Endothelial cell of umbilical vein (primary cell): ENCODE results near the gene TBK1. TPM values are rescaled to one million over a fixed set of nuclear protein-coding genes. Genes with fewer than 3 reads are reported as not detected.

Source experiments
- BruUV-seq: library from RNA; stranded (reverse); fragments of 400-500 nt; replicated peaks from 2 replicates; lab custom pipeline; 2021; lab: Mats Ljungman, UMichigan
- CTCF ChIA-PET: fragments of 300-600, 350-600 bp; sonication (Branson Sonifier 250); formaldehyde crosslinking; loops from one replicate; lab custom pipeline; 2021; ENCODE audit warnings: antibody characterized with exemption, inconsistent platforms; lab: Charles Lee
- POLR2A ChIA-PET: fragments of 300-600, 350-600 bp; sonication (Branson Sonifier 250); formaldehyde crosslinking; loops from one replicate; lab custom pipeline; 2021; ENCODE audit warnings: antibody characterized with exemption, inconsistent platforms; lab: Charles Lee
- DNase-seq: peaks from one replicate; pipeline ENCODE4 v3.0.0-alpha.2; 2011; ENCODE audit warnings: low read depth, low spot score
- FAIRE-seq: peaks from 2 replicates; lab custom pipeline; 2011; peaks lifted over from hg19 to GRCh38; lab: Jason Lieb, UNC
- H2AFZ ChIP-seq: 2 replicates; pipeline ENCODE4 v1.6.0; 2012; ENCODE audit warnings: low read depth, low read length, control low read depth, inconsistent platforms
- H3K27ac ChIP-seq: 2 replicates; pipeline ENCODE4 v1.5.1; 2011; ENCODE audit warnings: low read depth, mild to moderate bottlenecking, control low read depth, low read length, moderate library complexity; ENCODE audit not compliant: insufficient read depth
- H3K27me3 ChIP-seq, 2 experiments: 2 replicates each; pipeline versions ENCODE4 v1.6.0 to v1.6.1; 2011; ENCODE audit warnings: low read length in 2 of 2, mixed read lengths in 1 of 2; ENCODE audit not compliant: control insufficient read depth in 2 of 2, insufficient read depth in 2 of 2
- H3K36me3 ChIP-seq, 2 experiments: 2 replicates in 1 of 2; 3 replicates in 1 of 2; pipeline ENCODE4 v1.5.1; 2011; ENCODE audit warnings: low read length in 2 of 2, mild to moderate bottlenecking in 1 of 2, moderate library complexity in 1 of 2; ENCODE audit not compliant: control insufficient read depth in 2 of 2, insufficient read depth in 2 of 2; ENCODE audit errors: extremely low read depth in 1 of 2
- H3K4me1 ChIP-seq: 3 replicates; pipeline ENCODE4 v1.5.1; 2011; ENCODE audit warnings: mild to moderate bottlenecking, low read length; ENCODE audit not compliant: control insufficient read depth, insufficient read depth; ENCODE audit errors: extremely low read depth
- H3K4me2 ChIP-seq: 2 replicates; pipeline ENCODE4 v1.6.1; 2011; ENCODE audit warnings: low read length, control low read depth, mixed read lengths; ENCODE audit not compliant: insufficient read depth
- H3K4me3 ChIP-seq, 3 experiments: fragments of 200-600 bp in 1 of 3; sonication (generic), shearing (Covaris generic) in 1 of 3; replicated peaks in 1 of 3; 2 replicates each; pipeline ENCODE4 v1.5.1; 2011 to 2016; ENCODE audit warnings: control low read depth in 3 of 3, low read length in 3 of 3, mild to moderate bottlenecking in 2 of 3, inconsistent platforms in 1 of 3, low read depth in 1 of 3, moderate library complexity in 1 of 3; ENCODE audit not compliant: insufficient read depth in 1 of 3
- H3K79me2 ChIP-seq: 2 replicates; pipeline ENCODE4 v1.6.0; 2012; ENCODE audit warnings: low read length, inconsistent platforms; ENCODE audit not compliant: control insufficient read depth, insufficient read depth
- H3K9ac ChIP-seq: replicated peaks from 2 replicates; pipeline ENCODE3; 2011; ENCODE audit warnings: low read length, control low read depth; ENCODE audit not compliant: insufficient read depth; ENCODE audit errors: extremely low read depth
- H3K9me1 ChIP-seq: replicated peaks from 3 replicates; pipeline ENCODE4 v1.6.0; 2011; ENCODE audit warnings: mild to moderate bottlenecking, low read length; ENCODE audit not compliant: control insufficient read depth, insufficient read depth; ENCODE audit errors: extremely low read depth
- H3K9me3 ChIP-seq: replicated peaks from 2 replicates; pipeline ENCODE4 v1.5.1; 2012; ENCODE audit warnings: low read length, inconsistent platforms; ENCODE audit not compliant: control insufficient read depth, insufficient read depth
- H4K20me1 ChIP-seq: replicated peaks from 2 replicates; pipeline ENCODE3; 2011; ENCODE audit warnings: mild to moderate bottlenecking, low read length; ENCODE audit not compliant: control insufficient read depth, insufficient read depth; ENCODE audit errors: extremely low read depth
- EZH2 ChIP-seq: IDR thresholded peaks from 2 replicates; pipeline ENCODE4 v1.6.1; 2012; ENCODE audit warnings: borderline replicate concordance, low read depth, mild to moderate bottlenecking, moderate library complexity, low read length, inconsistent platforms; ENCODE audit not compliant: severe bottlenecking
- FOS ChIP-seq: IDR thresholded peaks from 2 replicates; pipeline ENCODE4 v1.6.1; 2011; ENCODE audit warnings: mild to moderate bottlenecking, low read length, moderate library complexity, borderline replicate concordance; ENCODE audit not compliant: insufficient read depth
- GATA2 ChIP-seq: IDR thresholded peaks from 2 replicates; pipeline ENCODE4 v1.7.0; 2011; ENCODE audit warnings: low read depth, mild to moderate bottlenecking, moderate library complexity, mixed read lengths, low read length; ENCODE audit not compliant: insufficient read length, insufficient read depth
- JUN ChIP-seq: IDR thresholded peaks from 2 replicates; pipeline ENCODE4 v1.6.1; 2011; ENCODE audit warnings: borderline replicate concordance, low read depth; ENCODE audit not compliant: insufficient read length, insufficient read depth
- MYC ChIP-seq: IDR thresholded peaks from one replicate; pipeline ENCODE4 v1.6.1; 2011; ENCODE audit warnings: mild to moderate bottlenecking, low read depth, low read length
- POLR2A ChIP-seq: IDR thresholded peaks from 2 replicates; pipeline ENCODE4 v1.6.1; 2012; ENCODE audit warnings: low read depth, mild to moderate bottlenecking, control low read depth, low read length
- POLR2AphosphoS5 ChIP-seq: IDR thresholded peaks from 2 replicates; pipeline ENCODE4 v1.6.1; 2012; ENCODE audit warnings: low read depth, mild to moderate bottlenecking, control low read depth, low read length, moderate library complexity; ENCODE audit not compliant: insufficient read depth
- dilution Hi-C: fragments of 300-500 bp; cut with MboI; formaldehyde crosslinking; loops from one replicate; pipeline ENCODE4 v1.15.0; 2019; ENCODE audit warnings: low sequenced_read_pairs; ENCODE audit not compliant: extremely low pct_ligation_motif_present
- intact Hi-C: fragments of 100-400 bp; cut with micrococcal nuclease; formaldehyde crosslinking; loops from one replicate; pipeline ENCODE4 v1.10.0; 2022
- polyA plus RNA-seq, 4 experiments: library from polyadenylated mRNA; depleted of rRNA in 3 of 4; stranded (reverse) in 3 of 4; unstranded in 1 of 4; fragments of >200 nt; gene quantifications; 2 replicates each; pipeline versions ENCODE4 v1.2.1 to v1.2.3, GENCODE V29; 2011 to 2012; ENCODE audit warnings: missing spikeins in 1 of 4
- total RNA-seq: library from RNA; stranded (reverse); gene quantifications from 2 replicates; pipeline ENCODE4 v1.2.3, GENCODE V29; 2021
- TF ChIP-seq, protein P1 (sequence below): IDR thresholded peaks from 2 replicates; pipeline ENCODE4 v1.6.1; 2011; ENCODE audit not compliant: insufficient read depth, insufficient read length
- TF ChIP-seq, protein P2 (sequence below), 2 donors: IDR thresholded peaks; 1 replicate in 1 of 2; 2 replicates in 1 of 2; pipeline ENCODE4 v1.5.1; 2011; ENCODE audit warnings: low read length in 2 of 2, mild to moderate bottlenecking in 2 of 2, moderate library complexity in 2 of 2, control low read depth in 1 of 2, inconsistent platforms in 1 of 2, low read depth in 1 of 2; ENCODE audit not compliant: insufficient read depth in 1 of 2; ENCODE audit errors: extremely low read depth in 1 of 2

The TBK1 gene
- total and polyA plus RNA-seq, 2 donors (not counting 3 experiments of a cell fraction or from before 2014, with no cell fraction given): 8.0 to 28.9 TPM

DNA sequence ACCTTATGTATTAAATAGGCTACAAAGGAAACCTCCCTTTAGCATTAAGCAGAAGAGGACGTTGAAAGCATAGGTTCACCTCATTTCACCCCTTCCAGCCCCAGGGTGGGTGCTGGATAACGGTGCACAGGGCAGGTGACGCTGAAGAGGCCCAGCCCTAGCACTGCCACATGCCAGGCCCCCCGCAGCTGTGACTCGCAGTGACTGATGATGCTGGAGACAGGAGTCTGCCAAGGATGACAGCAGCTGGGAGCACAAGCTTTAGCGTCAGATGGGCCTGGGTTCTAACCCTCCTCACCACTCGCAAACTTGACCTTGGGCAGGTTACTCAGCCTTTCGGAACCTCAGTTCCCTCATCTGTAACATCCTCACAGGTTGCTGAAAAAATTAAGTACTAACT, 76.7 kb downstream of the TBK1 start:
- Histone ChIP-seq H3K9me3 (no peaks in the 10 kb centered on the region), H3K4me2 (no peak overlapping the region), H3K27me3 (peaks cover 0 to 2% of the 10 kb centered on the region in 2 experiments), H3K79me2 (no peaks in the 10 kb centered on the region), H3K27ac (no peak overlapping the region), H3K9ac (no peak overlapping the region), H3K9me1 (no peaks in the 10 kb centered on the region), H3K36me3 (no peaks in the 10 kb centered on the region), H4K20me1 (no peaks in the 10 kb centered on the region), H3K4me1 (no peaks in the 10 kb centered on the region), H3K4me3 (no peak overlapping the region), H2AFZ (no peak overlapping the region)
- BruUV-seq: no TSS peak
- no peak for TF ChIP-seq POLR2AphosphoS5
- CTCF ChIA-PET: interaction anchor here (1.0 to 1.5 kb wide), 3 partner anchors 9 to 21 kb away, joined by 3 to 7 read pairs (median 3); no protein-coding TSS in a partner anchor
- no peak for FAIRE-seq
- intact Hi-C loops (no loop called here), dilution Hi-C loops (no loop called here)
- DNase-seq: no peak
- POLR2A ChIA-PET: no interaction called here

DNA sequence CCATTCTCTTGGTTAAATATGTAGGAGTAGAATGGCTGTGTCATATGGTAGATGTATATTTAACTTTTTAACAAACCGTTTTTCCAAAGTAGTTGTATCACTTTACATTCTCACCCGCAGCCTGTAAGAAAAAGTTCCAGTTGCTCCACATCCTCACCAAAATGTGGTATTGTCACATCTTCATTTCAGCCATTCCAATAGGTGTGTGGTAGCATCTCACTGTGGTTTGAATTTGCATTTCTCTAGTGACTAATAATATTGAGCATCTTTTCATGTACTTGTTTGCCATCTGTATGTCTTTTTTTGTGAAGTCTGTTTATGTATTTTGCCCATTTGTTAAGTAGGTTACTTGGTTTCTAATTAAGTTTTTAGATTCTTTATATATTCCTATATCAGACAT, 78.6 kb downstream of the TBK1 start:
- H3K27ac ChIP-seq: no peak overlapping the region
- BruUV-seq: no TSS peak
- POLR2A ChIA-PET: no interaction called here
- peaks cover 4 to 8% of the 10 kb centered on the region in 2 experiments for H3K27me3 ChIP-seq
- TF ChIP-seq POLR2A (no peak), POLR2AphosphoS5 (no peak), JUN (no peak), GATA2 (no peak), FOS (no peak), EZH2 (no peak), MYC (no peak)
- TF ChIP-seq, protein P1, sequence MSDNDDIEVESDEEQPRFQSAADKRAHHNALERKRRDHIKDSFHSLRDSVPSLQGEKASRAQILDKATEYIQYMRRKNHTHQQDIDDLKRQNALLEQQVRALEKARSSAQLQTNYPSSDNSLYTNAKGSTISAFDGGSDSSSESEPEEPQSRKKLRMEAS: no peak
- TF ChIP-seq, protein P2, sequence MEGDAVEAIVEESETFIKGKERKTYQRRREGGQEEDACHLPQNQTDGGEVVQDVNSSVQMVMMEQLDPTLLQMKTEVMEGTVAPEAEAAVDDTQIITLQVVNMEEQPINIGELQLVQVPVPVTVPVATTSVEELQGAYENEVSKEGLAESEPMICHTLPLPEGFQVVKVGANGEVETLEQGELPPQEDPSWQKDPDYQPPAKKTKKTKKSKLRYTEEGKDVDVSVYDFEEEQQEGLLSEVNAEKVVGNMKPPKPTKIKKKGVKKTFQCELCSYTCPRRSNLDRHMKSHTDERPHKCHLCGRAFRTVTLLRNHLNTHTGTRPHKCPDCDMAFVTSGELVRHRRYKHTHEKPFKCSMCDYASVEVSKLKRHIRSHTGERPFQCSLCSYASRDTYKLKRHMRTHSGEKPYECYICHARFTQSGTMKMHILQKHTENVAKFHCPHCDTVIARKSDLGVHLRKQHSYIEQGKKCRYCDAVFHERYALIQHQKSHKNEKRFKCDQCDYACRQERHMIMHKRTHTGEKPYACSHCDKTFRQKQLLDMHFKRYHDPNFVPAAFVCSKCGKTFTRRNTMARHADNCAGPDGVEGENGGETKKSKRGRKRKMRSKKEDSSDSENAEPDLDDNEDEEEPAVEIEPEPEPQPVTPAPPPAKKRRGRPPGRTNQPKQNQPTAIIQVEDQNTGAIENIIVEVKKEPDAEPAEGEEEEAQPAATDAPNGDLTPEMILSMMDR (IDR thresholded peaks at IDR 0.05; ENCODE audit: extremely low read depth in 1 of 2, insufficient read depth in 1 of 2, low read depth in 1 of 2, low read length in 2 of 2): no peak
- no peaks in the 10 kb centered on the region for H3K36me3 ChIP-seq
- intact Hi-C loops (no loop called here), dilution Hi-C loops (no loop called here)
- no peak overlapping the region for H3K4me3 ChIP-seq
- no peaks in the 10 kb centered on the region for H3K9me3 ChIP-seq
- no peaks in the 10 kb centered on the region for H3K79me2 ChIP-seq
- FAIRE-seq: no peak
- H4K20me1 ChIP-seq: no peaks in the 10 kb centered on the region
- H3K4me1 ChIP-seq: no peaks in the 10 kb centered on the region
- CTCF ChIA-PET: no interaction called here
- H2AFZ ChIP-seq: no peak overlapping the region
- no peak overlapping the region for H3K4me2 ChIP-seq
- DNase-seq: no peak
- H3K9me1 ChIP-seq: no peaks in the 10 kb centered on the region
- no peak overlapping the region for H3K9ac ChIP-seq
